Chondrocyte (in vitro differentiated cells): Measurements from ENCODE around the gene SND1. TPM values are rescaled to one million over a fixed set of nuclear protein-coding genes. Genes with fewer than 3 reads are reported as not detected.

ENCODE experiments used
- DNase-seq: peaks from one replicate; pipeline ENCODE4 v3.0.0; 2021; ENCODE audit warnings: mixed read lengths, low spot score
- H3K27ac Mint-ChIP-seq: one replicate; pipeline ENCODE4 v1.8.0; 2021; ENCODE audit warnings: mild to moderate bottlenecking, moderate library complexity, mixed read lengths; ENCODE audit not compliant: unreplicated experiment
- H3K27me3 Mint-ChIP-seq: 2 replicates; pipeline ENCODE4 v1.8.0; 2021; ENCODE audit warnings: low read depth, mixed read lengths
- H3K36me3 Mint-ChIP-seq: 2 replicates; pipeline ENCODE4 v1.8.0; 2021; ENCODE audit warnings: low read depth, mixed read lengths
- H3K4me1 Mint-ChIP-seq: 2 replicates; pipeline ENCODE4 v1.8.0; 2021; ENCODE audit warnings: low read depth, mild to moderate bottlenecking, mixed read lengths
- H3K4me3 Mint-ChIP-seq: one replicate; pipeline ENCODE4 v1.8.0; 2021; ENCODE audit warnings: mild to moderate bottlenecking, moderate library complexity, mixed read lengths; ENCODE audit not compliant: unreplicated experiment
- H3K9me3 Mint-ChIP-seq: 2 replicates; pipeline ENCODE4 v1.8.0; 2021; ENCODE audit warnings: low read depth, mixed read lengths
- total RNA-seq: library from RNA; stranded (reverse); gene quantifications from 3 replicates; pipeline ENCODE4 v1.2.1, GENCODE V29; 2021
- TF ChIP-seq, protein P1 (sequence below): fragments of 200-600 bp; sonication (generic); IDR thresholded peaks from 2 replicates; pipeline ENCODE4 v1.5.0; 2021; ENCODE audit warnings: antibody characterized with exemption, mild to moderate bottlenecking, moderate library complexity

SND1 gene
- total RNA-seq, 1 donor from 2014 or later, result 229 TPM

DNA sequence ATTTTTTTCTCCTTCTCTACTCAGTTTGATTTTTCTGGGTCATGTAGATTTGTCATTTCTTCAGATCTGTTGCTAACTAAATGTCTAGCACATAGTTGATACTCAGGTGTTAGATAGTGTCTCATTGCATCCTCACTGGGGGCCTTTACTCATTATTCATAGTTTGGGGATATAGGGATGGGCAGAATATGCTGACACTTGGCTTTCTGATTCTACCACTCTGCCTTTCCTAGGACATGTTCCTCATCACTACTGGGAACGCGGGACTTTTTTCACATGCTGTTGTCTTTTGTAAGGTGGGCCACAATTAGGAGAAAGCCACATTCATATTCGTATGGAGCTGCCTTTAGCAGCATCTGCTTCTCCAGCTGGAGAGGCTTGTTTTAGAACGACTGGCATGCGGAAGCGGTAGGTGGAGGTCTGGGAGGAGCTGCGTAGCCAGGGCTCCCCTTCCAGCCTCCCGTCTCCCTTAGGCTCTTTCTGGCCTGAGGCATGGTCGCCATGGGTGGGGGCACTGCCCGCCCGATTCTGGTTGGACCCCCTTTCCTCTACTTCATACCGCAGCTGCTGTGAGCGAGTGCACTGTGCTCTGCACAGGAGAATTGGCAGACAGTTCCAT, 78.8 kb downstream of the SND1 start:
- H3K36me3 Mint-ChIP-seq, result peaks cover 22% of the 10 kb centered on the region
- DNase-seq, result no peak
- no peak overlapping the region for H3K4me3 Mint-ChIP-seq
- H3K27ac Mint-ChIP-seq, result no peak overlapping the region
- TF ChIP-seq, protein P1, sequence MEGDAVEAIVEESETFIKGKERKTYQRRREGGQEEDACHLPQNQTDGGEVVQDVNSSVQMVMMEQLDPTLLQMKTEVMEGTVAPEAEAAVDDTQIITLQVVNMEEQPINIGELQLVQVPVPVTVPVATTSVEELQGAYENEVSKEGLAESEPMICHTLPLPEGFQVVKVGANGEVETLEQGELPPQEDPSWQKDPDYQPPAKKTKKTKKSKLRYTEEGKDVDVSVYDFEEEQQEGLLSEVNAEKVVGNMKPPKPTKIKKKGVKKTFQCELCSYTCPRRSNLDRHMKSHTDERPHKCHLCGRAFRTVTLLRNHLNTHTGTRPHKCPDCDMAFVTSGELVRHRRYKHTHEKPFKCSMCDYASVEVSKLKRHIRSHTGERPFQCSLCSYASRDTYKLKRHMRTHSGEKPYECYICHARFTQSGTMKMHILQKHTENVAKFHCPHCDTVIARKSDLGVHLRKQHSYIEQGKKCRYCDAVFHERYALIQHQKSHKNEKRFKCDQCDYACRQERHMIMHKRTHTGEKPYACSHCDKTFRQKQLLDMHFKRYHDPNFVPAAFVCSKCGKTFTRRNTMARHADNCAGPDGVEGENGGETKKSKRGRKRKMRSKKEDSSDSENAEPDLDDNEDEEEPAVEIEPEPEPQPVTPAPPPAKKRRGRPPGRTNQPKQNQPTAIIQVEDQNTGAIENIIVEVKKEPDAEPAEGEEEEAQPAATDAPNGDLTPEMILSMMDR, result no peak
- H3K4me1 Mint-ChIP-seq, result peaks cover 16% of the 10 kb centered on the region
- H3K9me3 Mint-ChIP-seq, result no peaks in the 10 kb centered on the region
- no peaks in the 10 kb centered on the region for H3K27me3 Mint-ChIP-seq

DNA sequence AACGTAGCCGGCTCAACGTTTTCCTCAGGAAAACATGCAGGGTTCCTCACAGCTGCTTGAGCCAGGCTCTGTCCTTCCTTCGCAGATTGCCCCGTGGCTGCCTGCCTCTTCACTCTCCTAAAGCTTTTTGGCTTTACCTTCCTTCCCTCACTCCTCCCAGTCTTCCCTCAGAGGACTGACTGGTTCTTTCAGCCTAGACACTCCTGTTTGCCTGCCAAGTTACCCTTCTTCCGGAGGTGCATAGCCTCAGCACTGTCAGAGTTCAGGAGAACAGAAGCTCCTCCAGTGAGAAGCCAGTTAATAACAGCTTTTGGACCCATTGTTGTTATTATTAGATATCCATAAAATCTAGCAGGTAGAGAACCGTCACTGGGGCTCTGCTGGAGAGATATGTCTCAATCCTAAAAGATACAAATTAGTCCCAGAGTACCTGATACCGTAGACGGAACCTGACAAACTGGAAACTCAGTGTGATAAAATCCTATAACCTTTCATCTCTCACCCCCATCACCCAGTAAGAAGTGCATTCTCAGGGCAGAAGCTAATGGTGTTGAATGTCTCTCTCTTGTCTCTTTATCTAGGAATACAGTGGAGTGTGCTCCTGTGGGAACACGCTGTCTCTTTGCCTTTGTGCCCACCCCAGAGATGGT, 79.6 kb downstream of the SND1 start:
- DNase-seq, result no peak
- Mint-ChIP-seq H3K4me1 (peaks cover 16% of the 10 kb centered on the region), H3K9me3 (no peaks in the 10 kb centered on the region), H3K36me3 (peaks cover 23% of the 10 kb centered on the region), H3K27ac (peak overlapping the region; percentile 52), H3K27me3 (no peaks in the 10 kb centered on the region), H3K4me3 (no peak overlapping the region)
- TF ChIP-seq, protein P1, result no peak

DNA sequence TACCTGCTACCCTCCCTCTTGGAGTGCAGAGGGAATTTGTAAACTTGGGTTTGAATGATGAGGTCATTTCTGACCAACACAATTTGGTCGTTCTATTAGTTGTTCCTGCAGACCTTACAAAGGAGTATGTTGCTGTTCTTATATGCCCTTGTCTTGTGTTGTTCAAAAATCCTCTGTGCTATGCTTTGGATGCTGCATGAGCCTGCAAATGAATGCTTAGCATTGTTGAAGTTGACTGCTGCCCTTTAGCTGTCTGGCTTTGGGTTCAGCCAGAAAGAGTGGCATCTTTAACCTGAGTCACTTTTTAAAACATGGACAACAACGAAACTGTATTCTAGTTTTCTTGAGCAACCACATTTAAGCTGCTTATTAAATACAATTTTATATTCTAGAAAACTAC, 80.3 kb downstream of the SND1 start:
- Mint-ChIP-seq H3K9me3 (no peaks in the 10 kb centered on the region), H3K36me3 (peaks cover 23% of the 10 kb centered on the region), H3K4me1 (peaks cover 16% of the 10 kb centered on the region), H3K4me3 (no peak overlapping the region), H3K27ac (no peak overlapping the region), H3K27me3 (no peaks in the 10 kb centered on the region)
- TF ChIP-seq, protein P1, result no peak
- DNase-seq, result no peak

DNA sequence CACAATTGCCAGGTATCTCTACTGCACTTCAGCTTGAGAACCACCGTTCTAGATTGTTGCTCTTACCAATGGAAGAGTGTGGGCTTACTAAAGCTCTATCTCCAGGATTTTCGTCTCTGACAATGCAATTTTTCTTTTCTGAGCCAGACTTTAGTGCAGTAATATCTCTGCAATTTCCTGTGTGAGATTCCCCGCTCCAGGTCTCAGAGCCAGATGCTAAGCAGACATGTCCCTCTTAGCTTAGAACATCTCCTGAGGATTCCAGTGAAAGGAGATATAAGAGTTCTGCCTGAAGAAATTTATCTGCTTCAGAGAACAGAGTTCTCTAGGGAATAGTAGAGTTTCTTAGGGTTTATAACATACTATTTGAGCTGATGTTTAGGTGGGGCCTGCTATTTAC, 82.0 kb downstream of the SND1 start:
- H3K27ac Mint-ChIP-seq, result peak overlapping the region; percentile 61
- no peak overlapping the region for H3K4me3 Mint-ChIP-seq
- H3K9me3 Mint-ChIP-seq, result no peaks in the 10 kb centered on the region
- DNase-seq, result no peak
- no peaks in the 10 kb centered on the region for H3K27me3 Mint-ChIP-seq
- peaks cover 16% of the 10 kb centered on the region for H3K4me1 Mint-ChIP-seq
- TF ChIP-seq, protein P1, result no peak
- H3K36me3 Mint-ChIP-seq, result peaks cover 17% of the 10 kb centered on the region

DNA sequence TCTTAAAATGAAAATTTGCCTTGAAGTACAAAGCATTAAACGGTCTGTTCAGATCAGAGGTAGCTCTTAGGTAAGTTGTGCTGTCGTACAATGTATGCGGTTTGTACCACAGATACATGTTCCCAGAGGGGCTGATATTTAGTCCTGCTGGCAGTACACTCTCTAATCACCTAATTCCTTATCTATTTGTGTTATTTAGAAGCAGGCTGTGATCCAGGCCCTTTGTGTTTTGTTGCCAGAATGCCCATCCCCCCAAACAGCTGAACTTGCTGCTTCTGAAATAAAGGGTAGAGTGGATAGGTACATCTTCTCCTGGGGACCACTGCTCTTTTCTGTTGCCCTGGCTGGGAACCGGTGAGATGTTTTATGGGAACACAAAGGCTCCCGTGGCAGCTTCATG, 84.5 kb downstream of the SND1 start:
- DNase-seq, result no peak
- Mint-ChIP-seq H3K27ac (no peak overlapping the region), H3K4me3 (no peak overlapping the region), H3K36me3 (peaks cover 11% of the 10 kb centered on the region), H3K9me3 (no peaks in the 10 kb centered on the region), H3K27me3 (no peaks in the 10 kb centered on the region), H3K4me1 (peaks cover 16% of the 10 kb centered on the region)
- TF ChIP-seq, protein P1, result no peak
